GM10248 (cell line): Measurements from ENCODE around the gene ZPR1.
"Not testable (repeated sequence)": the region's sequence is repeated elsewhere in the genome, so short reads cannot be mapped to it uniquely, and the experiment has no call there.

Source experiments
- CTCF ChIA-PET: fragments of 300-600 bp; sonication (Branson Sonifier 250); formaldehyde crosslinking; extraction: SDS; loops from one replicate; lab custom pipeline; 2021; ENCODE audit warnings: antibody characterized with exemption; lab: Yijun Ruan, JAX
- POLR2A ChIA-PET: fragments of 350-650 bp; sonication (Branson Sonifier 250); formaldehyde crosslinking; extraction: SDS; loops from one replicate; lab custom pipeline; 2020; ENCODE audit warnings: antibody characterized with exemption; lab: Yijun Ruan, JAX
- DNase-seq: peaks from one replicate; pipeline ENCODE4 v3.0.0; 2012; ENCODE audit errors: extremely low spot score
- TF ChIP-seq, protein P1 (sequence below): IDR thresholded peaks from 2 replicates; pipeline ENCODE4 v1.5.1; 2012; ENCODE audit warnings: mild to moderate bottlenecking, low read depth; ENCODE audit errors: extremely low read depth, missing control alignments, control extremely low read depth

Gene ZPR1

GRCh38 chr11:116804001-116804400 lies 16.2 kb upstream of the ZPR1 start:
- no peak for DNase-seq
- ChIA-PET CTCF (interaction anchor here (1.2 to 2.2 kb wide), 2 partner anchors 13 to 15 kb away, joined by 3 to 8 read pairs; partner anchors contain the start of gene APOA5), POLR2A (no interaction called here)
- TF ChIP-seq, protein P1, sequence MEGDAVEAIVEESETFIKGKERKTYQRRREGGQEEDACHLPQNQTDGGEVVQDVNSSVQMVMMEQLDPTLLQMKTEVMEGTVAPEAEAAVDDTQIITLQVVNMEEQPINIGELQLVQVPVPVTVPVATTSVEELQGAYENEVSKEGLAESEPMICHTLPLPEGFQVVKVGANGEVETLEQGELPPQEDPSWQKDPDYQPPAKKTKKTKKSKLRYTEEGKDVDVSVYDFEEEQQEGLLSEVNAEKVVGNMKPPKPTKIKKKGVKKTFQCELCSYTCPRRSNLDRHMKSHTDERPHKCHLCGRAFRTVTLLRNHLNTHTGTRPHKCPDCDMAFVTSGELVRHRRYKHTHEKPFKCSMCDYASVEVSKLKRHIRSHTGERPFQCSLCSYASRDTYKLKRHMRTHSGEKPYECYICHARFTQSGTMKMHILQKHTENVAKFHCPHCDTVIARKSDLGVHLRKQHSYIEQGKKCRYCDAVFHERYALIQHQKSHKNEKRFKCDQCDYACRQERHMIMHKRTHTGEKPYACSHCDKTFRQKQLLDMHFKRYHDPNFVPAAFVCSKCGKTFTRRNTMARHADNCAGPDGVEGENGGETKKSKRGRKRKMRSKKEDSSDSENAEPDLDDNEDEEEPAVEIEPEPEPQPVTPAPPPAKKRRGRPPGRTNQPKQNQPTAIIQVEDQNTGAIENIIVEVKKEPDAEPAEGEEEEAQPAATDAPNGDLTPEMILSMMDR: no peak

DNA sequence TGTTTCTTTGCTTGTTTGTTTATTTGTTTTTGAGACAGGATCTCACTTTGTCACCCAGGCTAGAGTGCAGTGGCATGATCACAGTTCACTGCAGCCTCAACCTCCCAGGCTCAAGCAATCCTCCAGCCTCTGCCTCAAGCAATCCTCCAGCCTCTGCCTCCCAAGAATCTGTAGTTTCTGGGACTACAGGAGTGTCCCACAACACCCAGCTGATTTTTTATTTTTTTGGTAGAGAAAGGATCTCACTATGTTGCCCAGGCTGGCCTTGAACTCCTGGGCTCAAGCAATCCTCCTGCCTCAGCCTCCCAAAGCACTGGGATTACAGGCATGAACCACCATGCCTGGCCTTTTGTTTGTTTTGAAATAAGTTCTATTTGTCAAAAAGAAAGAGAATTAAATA lies 13.8 kb upstream of the ZPR1 start:
- CTCF ChIA-PET: interaction anchor here (0.7 to 3.3 kb wide), 2 partner anchors 10 to 11 kb away, joined by 6 to 20 read pairs; partner anchors contain the start of gene APOA5
- DNase-seq, POLR2A ChIA-PET: not testable (repeated sequence)

- no peak for DNase-seq
- ChIA-PET CTCF (interaction anchor here (1.1 to 3.3 kb wide), 3 partner anchors 10 to 305 kb away, joined by 3 to 20 read pairs (median 3); partner anchors contain the start of gene APOA5), POLR2A (no interaction called here)
- TF ChIP-seq, protein P1: no peak
Observed at GRCh38 chr11:116800610-116801009, 12.8 kb upstream of the ZPR1 start.

DNA sequence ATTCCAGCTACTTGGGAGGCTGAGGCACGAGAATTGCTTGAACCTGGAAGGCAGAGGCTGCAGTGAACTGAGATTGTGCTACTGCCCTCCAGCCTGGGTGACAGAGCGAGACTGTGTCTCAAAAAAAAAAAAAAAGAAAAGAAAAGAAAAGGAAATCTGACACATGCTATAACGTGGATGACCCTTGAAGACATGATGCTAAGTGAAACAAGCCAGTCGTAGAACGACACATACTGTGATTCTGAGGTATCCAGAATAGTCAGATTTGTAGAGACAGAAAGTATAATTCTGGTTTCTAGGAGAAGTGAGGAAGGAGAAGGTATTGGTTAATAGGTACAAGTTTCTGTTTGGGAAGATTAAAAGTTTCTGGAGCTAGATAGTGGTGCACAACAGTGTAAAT lies 10.5 kb upstream of the ZPR1 start:
- ChIA-PET POLR2A (no interaction called here), CTCF (interaction anchor here (0.7 to 3.3 kb wide), 6 partner anchors 8 to 308 kb away, joined by 3 to 20 read pairs (median 4); partner anchors contain the start of gene APOA5)
- TF ChIP-seq, protein P1: no peak
- no peak for DNase-seq

GRCh38 chr11:116797816-116798215 lies 10.0 kb upstream of the ZPR1 start:
- DNase-seq: no peak
- CTCF ChIA-PET: interaction anchor here (1.6 kb wide), 1 partner anchor 11 kb away, joined by 5 read pairs; no protein-coding TSS in a partner anchor
- TF ChIP-seq, protein P1: no peak
- POLR2A ChIA-PET: no interaction called here

DNA sequence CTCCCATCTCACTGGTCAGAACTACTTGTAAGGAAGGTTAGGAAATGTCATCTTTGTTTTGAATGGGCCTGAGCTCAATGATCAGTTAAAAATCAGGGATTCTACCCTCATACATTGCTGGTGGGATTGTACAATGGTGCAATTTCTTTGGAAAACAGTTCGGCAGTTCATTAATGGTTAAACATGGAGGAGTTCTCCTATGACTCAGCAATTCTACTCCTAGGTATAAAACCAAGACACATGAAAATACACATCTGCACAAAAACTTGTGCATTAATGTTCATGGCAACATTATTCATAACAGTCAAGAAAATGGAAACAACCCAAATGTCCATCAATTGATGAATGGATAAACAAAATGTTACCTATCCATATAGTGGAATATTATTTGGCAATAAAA lies 8.7 kb upstream of the ZPR1 start:
- ChIA-PET POLR2A (no interaction called here), CTCF (interaction anchor here (0.8 to 7.7 kb wide), 2 partner anchors 14 to 308 kb away, joined by 3 to 86 read pairs; no protein-coding TSS in a partner anchor)
- DNase-seq: no peak
- TF ChIP-seq, protein P1: no peak

GRCh38 chr11:116794851-116795250 lies 7.0 kb upstream of the ZPR1 start:
- POLR2A ChIA-PET: no interaction called here
- TF ChIP-seq, protein P1: no peak
- CTCF ChIA-PET: interaction anchor here (0.9 to 10.2 kb wide), 4 partner anchors 11 to 310 kb away, joined by 3 to 100 read pairs (median 45); partner anchors contain the start of gene APOA1
- no peak for DNase-seq
